PC-3 (cell line): ENCODE data around the gene KRT3. TPM values are rescaled to one million over a fixed set of nuclear protein-coding genes. Genes with fewer than 3 reads are reported as not detected.

Experiments used
- ATAC-seq: fragments of 200-7000 bp; cut with Tn5 transposase; 2 replicates; pipeline ENCODE4 v1.9.1; 2020; ENCODE audit warnings: mild to moderate bottlenecking, moderate library complexity
- BruUV-seq: library from RNA; stranded (reverse); fragments of 400-500 nt; replicated peaks from 2 replicates; lab custom pipeline; 2021; lab: Mats Ljungman, UMichigan
- CTCF ChIA-PET: fragments of 300-600 bp; sonication (Branson Sonifier 250); formaldehyde crosslinking; loops from one replicate; lab custom pipeline; 2022; ENCODE audit warnings: antibody characterized with exemption; lab: Charles Lee
- POLR2A ChIA-PET: fragments of 300-600 bp; sonication (Branson Sonifier 250); formaldehyde crosslinking; loops from one replicate; lab custom pipeline; 2022; ENCODE audit warnings: antibody characterized with exemption; ENCODE audit not compliant: unreplicated experiment; lab: Charles Lee
- DNase-seq: peaks from one replicate; pipeline ENCODE4 v3.0.0-alpha.2; 2015
- H2AFZ ChIP-seq: fragments of 300-600 bp; sonication (generic); 2 replicates; pipeline ENCODE4 v1.6.0; 2016; ENCODE audit warnings: antibody characterized with exemption, low read length
- H3F3A ChIP-seq: fragments of 300-600 bp; sonication (generic); one replicate; pipeline ENCODE4 v1.6.0; 2017; ENCODE audit warnings: antibody characterized with exemption, low read length, control low read depth, mild to moderate bottlenecking; ENCODE audit not compliant: unreplicated experiment
- H3K27ac ChIP-seq: fragments of 300-600 bp; sonication (generic); 2 replicates; pipeline ENCODE4 v1.5.1; 2016; ENCODE audit warnings: mild to moderate bottlenecking, low read length
- H3K27me3 ChIP-seq: fragments of 300-600 bp; sonication (generic); 2 replicates; pipeline ENCODE4 v1.6.1; 2016; ENCODE audit warnings: low read length, mixed read lengths
- H3K36me3 ChIP-seq: fragments of 300-600 bp; sonication (generic); 2 replicates; pipeline ENCODE4 v1.6.1; 2016; ENCODE audit warnings: low read depth, mixed run types, low read length, mixed read lengths
- H3K4me1 ChIP-seq: fragments of 300-600 bp; sonication (generic); 2 replicates; pipeline ENCODE4 v1.5.1; 2016; ENCODE audit warnings: low read length; ENCODE audit not compliant: insufficient read depth
- H3K4me2 ChIP-seq: fragments of 300-600 bp; sonication (generic); 2 replicates; pipeline ENCODE4 v1.6.0; 2016; ENCODE audit warnings: low read length
- H3K4me3 ChIP-seq: fragments of 300-600 bp; sonication (generic); 2 replicates; pipeline ENCODE4 v1.5.1; 2016; ENCODE audit warnings: mild to moderate bottlenecking, low read length, mixed read lengths
- H3K79me2 ChIP-seq: fragments of 300-600 bp; sonication (generic); 2 replicates; pipeline ENCODE4 v1.6.1; 2017; ENCODE audit warnings: low read length, mixed read lengths
- H3K9ac ChIP-seq: fragments of 300-600 bp; sonication (generic); 2 replicates; pipeline ENCODE4 v1.6.0; 2016; ENCODE audit warnings: mild to moderate bottlenecking, low read length
- H3K9me2 ChIP-seq: fragments of 300-600 bp; sonication (generic); replicated peaks from 2 replicates; pipeline ENCODE4 v1.6.1; 2016; ENCODE audit warnings: mixed run types, low read length, mixed read lengths
- H3K9me3 ChIP-seq: fragments of 300-600 bp; sonication (generic); 2 replicates; pipeline ENCODE4 v1.6.1; 2016; ENCODE audit warnings: low read length, mixed read lengths
- H4K20me1 ChIP-seq: fragments of 300-600 bp; sonication (generic); 2 replicates; pipeline ENCODE4 v1.6.1; 2016; ENCODE audit warnings: low read length, mixed read lengths
- EZH2 ChIP-seq: fragments of 300-600 bp; sonication (generic); IDR thresholded peaks from one replicate; pipeline ENCODE4 v1.6.1; 2017; ENCODE audit warnings: antibody characterized with exemption, mild to moderate bottlenecking, low read length; ENCODE audit not compliant: unreplicated experiment
- EZH2phosphoT487 ChIP-seq: fragments of 300-600 bp; sonication (generic); IDR thresholded peaks from 2 replicates; pipeline ENCODE4 v1.6.1; 2018; ENCODE audit warnings: mild to moderate bottlenecking, antibody characterized with exemption, low read length, borderline replicate concordance
- intact Hi-C: fragments of 100-400 bp; cut with micrococcal nuclease; formaldehyde crosslinking; loops from 2 replicates; pipeline ENCODE4 v1.9.0; 2023
- total RNA-seq: library from RNA; depleted of rRNA; stranded (reverse); fragments of >200 nt; gene quantifications from 2 replicates; pipeline ENCODE4 v1.2.3, GENCODE V29; 2014
- TF ChIP-seq, protein P1 (sequence below): fragments of 300-600 bp; sonication (generic); conservative IDR thresholded peaks from 2 replicates; pipeline ENCODE4 v1.5.1; 2017; ENCODE audit warnings: antibody characterized with exemption, low read depth, mild to moderate bottlenecking, low read length

Gene KRT3
- total RNA-seq, 1 experiment from 2014 or later: 0.33 TPM

DNA sequence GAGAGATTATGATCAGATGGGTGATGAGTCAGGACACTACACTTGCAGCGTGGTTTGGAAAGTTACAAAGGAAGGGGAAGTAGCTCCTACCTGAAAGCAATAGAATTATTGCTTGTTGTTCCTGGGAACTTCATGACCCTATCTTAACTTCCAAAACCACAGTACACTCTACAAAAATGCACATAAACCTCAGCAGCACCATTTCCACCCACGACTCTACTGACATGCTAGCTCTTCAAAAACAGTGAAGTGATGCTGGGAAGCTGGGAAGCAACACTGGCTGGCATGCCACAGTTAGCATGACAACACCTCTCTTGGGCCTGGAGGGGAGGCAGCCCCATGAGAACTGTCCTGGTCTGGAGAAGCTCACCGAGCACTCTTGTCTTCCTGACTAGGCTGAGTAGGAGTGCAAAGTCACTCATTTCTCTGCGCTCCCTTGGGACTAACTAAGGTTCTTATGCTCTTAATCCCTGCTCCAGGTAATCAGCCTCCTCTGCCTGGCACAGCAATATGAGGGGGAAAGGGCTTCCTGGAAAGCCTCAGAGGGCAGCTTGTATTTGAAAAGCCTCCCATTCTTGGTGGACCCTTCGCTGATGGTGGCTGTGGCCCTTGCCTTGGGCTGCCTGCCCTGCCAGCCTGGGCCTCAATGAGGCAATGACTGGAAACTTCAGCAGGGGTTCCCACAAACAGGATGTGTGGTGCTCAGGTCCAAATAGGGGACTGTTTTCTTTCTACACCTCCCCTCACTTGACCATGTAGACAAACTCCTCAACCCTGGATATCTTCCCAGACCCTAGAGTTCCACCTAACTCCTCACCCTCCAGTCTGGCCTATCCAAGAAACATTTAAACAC is 1.2 kb downstream of the KRT3 start:
- CTCF ChIA-PET: interaction anchor here (1.0 kb wide), 1 partner anchor 85 kb away, joined by 7 read pairs; no protein-coding TSS in a partner anchor
- no peaks in the 10 kb centered on the region for H3K79me2 ChIP-seq
- peak; percentile 43 for ATAC-seq

GRCh38 chr12:52792185-52793029 is 3.5 kb downstream of the KRT3 start:
- ChIA-PET POLR2A (interaction anchor here (0.6 kb wide), 1 partner anchor 83 kb away, joined by 5 read pairs; no protein-coding TSS in a partner anchor), CTCF (no interaction called here)
- Histone ChIP-seq H3K79me2 (no peaks in the 10 kb centered on the region), H3K9me2 (no peaks in the 10 kb centered on the region), H2AFZ (no peak overlapping the region), H3K9ac (no peak overlapping the region), H3K4me2 (no peak overlapping the region), H3F3A (no peaks in the 10 kb centered on the region), H3K4me1 (peaks cover 25% of the 10 kb centered on the region), H4K20me1 (no peaks in the 10 kb centered on the region), H3K9me3 (no peaks in the 10 kb centered on the region), H3K27ac (no peak overlapping the region), H3K36me3 (no peaks in the 10 kb centered on the region), H3K27me3 (no peaks in the 10 kb centered on the region), H3K4me3 (no peak overlapping the region)
- intact Hi-C loops: no loop called here
- BruUV-seq: no TSS peak
- ATAC-seq (no peak), DNase-seq (no peak)
- TF ChIP-seq EZH2 (no peak), EZH2phosphoT487 (no peak)
- TF ChIP-seq, protein P1, sequence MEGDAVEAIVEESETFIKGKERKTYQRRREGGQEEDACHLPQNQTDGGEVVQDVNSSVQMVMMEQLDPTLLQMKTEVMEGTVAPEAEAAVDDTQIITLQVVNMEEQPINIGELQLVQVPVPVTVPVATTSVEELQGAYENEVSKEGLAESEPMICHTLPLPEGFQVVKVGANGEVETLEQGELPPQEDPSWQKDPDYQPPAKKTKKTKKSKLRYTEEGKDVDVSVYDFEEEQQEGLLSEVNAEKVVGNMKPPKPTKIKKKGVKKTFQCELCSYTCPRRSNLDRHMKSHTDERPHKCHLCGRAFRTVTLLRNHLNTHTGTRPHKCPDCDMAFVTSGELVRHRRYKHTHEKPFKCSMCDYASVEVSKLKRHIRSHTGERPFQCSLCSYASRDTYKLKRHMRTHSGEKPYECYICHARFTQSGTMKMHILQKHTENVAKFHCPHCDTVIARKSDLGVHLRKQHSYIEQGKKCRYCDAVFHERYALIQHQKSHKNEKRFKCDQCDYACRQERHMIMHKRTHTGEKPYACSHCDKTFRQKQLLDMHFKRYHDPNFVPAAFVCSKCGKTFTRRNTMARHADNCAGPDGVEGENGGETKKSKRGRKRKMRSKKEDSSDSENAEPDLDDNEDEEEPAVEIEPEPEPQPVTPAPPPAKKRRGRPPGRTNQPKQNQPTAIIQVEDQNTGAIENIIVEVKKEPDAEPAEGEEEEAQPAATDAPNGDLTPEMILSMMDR: no peak

More for the DNA sequence above, 1.2 kb downstream of the KRT3 start:
- POLR2A ChIA-PET: no interaction called here
- no peaks in the 10 kb centered on the region for H3K27me3 ChIP-seq
- H3K9me3 ChIP-seq: no peaks in the 10 kb centered on the region
- no peaks in the 10 kb centered on the region for H3K36me3 ChIP-seq
- TF ChIP-seq, protein P1: no peak
- TF ChIP-seq EZH2 (no peak), EZH2phosphoT487 (no peak)
- H4K20me1 ChIP-seq: no peaks in the 10 kb centered on the region
- no peaks in the 10 kb centered on the region for H3K9me2 ChIP-seq
- peaks cover 47% of the 10 kb centered on the region for H3K4me1 ChIP-seq
- H3K27ac ChIP-seq: peak overlapping the region; percentile 96
- H3K4me3 ChIP-seq: no peak overlapping the region
- no peak overlapping the region for H2AFZ ChIP-seq
- BruUV-seq: no TSS peak
- peak overlapping the region; percentile 32; the same call in 1 of the 2 replicates for H3K4me2 ChIP-seq
- intact Hi-C loops: no loop called here
- H3F3A ChIP-seq: no peaks in the 10 kb centered on the region
- DNase-seq: peak; percentile 85
- H3K9ac ChIP-seq: peak overlapping the region; percentile 71
